ENCODE results near the gene CARMIL3. TPM values are rescaled to one million over a fixed set of nuclear protein-coding genes. Genes with fewer than 3 reads are reported as not detected.

CARMIL3 gene
- total and polyA plus RNA-seq, 2 of the 4 experiments (the other 2 are of a cell fraction): under 0.01 TPM; not detected in 1

GRCh38 chr14:24036169-24036962 is 15.4 kb upstream of the CARMIL3 start:
- Histone ChIP-seq H3K23ac (ENCODE audit: low read depth, low read length) (no peak overlapping the region), H3K27me3 (ENCODE audit: control insufficient read depth, insufficient read depth, low read length) (peaks cover under 1% of the 10 kb centered on the region; the same call in 1 of the 2 replicates), H2BK15ac (ENCODE audit: low read depth, low read length) (no peak overlapping the region), H3K14ac (replicated peaks; ENCODE audit: low read depth, low read length) (peak overlapping the region; percentile 15; the same call in 1 of the 2 replicates), H3K56ac (ENCODE audit: extremely low read depth, insufficient read depth, low read length) (no peak overlapping the region), H4K5ac (ENCODE audit: low read depth, low read length) (peak overlapping the region; percentile 21; the same call in 1 of the 2 replicates), H4K8ac (ENCODE audit: low read depth in 2 of 2, low read length in 2 of 2) (peak overlapping the region; percentile 24 to 76), H3K4ac (ENCODE audit: low read depth, low read length) (peak overlapping the region; percentile 44; the same call in 1 of the 2 replicates), H2AFZ (replicated peaks; ENCODE audit: low read length, poor library complexity) (peak overlapping the region; percentile 87), H3K9me1 (ENCODE audit: insufficient read depth, low read length) (no peaks in the 10 kb centered on the region), H3K18ac (ENCODE audit: low read depth, low read length) (no peak overlapping the region; the same call in 1 of the 2 replicates), H3K4me2 (ENCODE audit: low read depth, low read length) (peak overlapping the region; percentile 90), H2BK120ac (ENCODE audit: low read depth, low read length) (no peak overlapping the region), H2AK9ac (replicated peaks; ENCODE audit: low read depth, low read length, poor library complexity) (peak overlapping the region; percentile 42), H2BK20ac (ENCODE audit: low read depth, low read length) (no peak overlapping the region), H3K9me3 (ENCODE audit: control insufficient read depth, insufficient read depth, low read length) (peaks cover 3% of the 10 kb centered on the region; the same call in 1 of the 2 replicates), H3K4me3 (ENCODE audit: insufficient read depth, low read depth, low read length) (peak overlapping the region; percentile 55), H2BK5ac (ENCODE audit: low read depth, low read length, poor library complexity, severe bottlenecking) (no peak overlapping the region), H3K9ac (ENCODE audit: low read depth, low read length) (peak overlapping the region; percentile 60), H4K91ac (ENCODE audit: insufficient read depth, low read depth, low read length) (0 out of 2 replicates have a peak overlapping the region, but pooled peaks have one; percentile 38), H4K20me1 (ENCODE audit: insufficient read depth, low read length) (no peaks in the 10 kb centered on the region), H3K4me1 (ENCODE audit: control insufficient read depth, insufficient read depth, low read length) (no peaks in the 10 kb centered on the region), H3K27ac (ENCODE audit: insufficient read depth, low read length) (peak overlapping the region; percentile 37), H3K79me1 (ENCODE audit: low read depth in 1 of 2, low read length in 2 of 2) (no peaks in the 10 kb centered on the region), H3K36me3 (ENCODE audit: control insufficient read depth, insufficient read depth, low read length) (no peaks in the 10 kb centered on the region), H2AK5ac (ENCODE audit: low read depth, low read length) (no peak overlapping the region)
- dilution Hi-C loops (cut with HindIII; ENCODE audit: low sequenced_read_pairs, unreplicated experiment): no loop called here
- ChIA-PET POLR2A (ENCODE audit: unreplicated experiment) (interaction anchor here (0.6 kb wide), 1 partner anchor 826 kb away, joined by 4 read pairs; no protein-coding TSS in a partner anchor), CTCF (interaction anchor here (0.9 to 1.0 kb wide), 2 partner anchors 59 to 126 kb away, joined by 3 to 4 read pairs; no protein-coding TSS in a partner anchor)
- DNase-seq (peak; percentile 49), ATAC-seq (ENCODE audit: low read depth) (peak; percentile 94)
- WGBS, 2 experiments (ENCODE audit: extremely low coverage in 2 of 2, insufficient read length in 1 of 2): 1% methylated on average over 24 of the region's 50 CpGs; no CpG with 5 or more reads in 1 of the 2 experiments
- intact Hi-C loops (cut with micrococcal nuclease): loop anchor here (1.0 kb wide), 1 partner anchor 22 kb away; no protein-coding TSS in a partner anchor
- no TSS peak for BruUV-seq (replicated peaks)
- in situ Hi-C loops (cut with MboI; ENCODE audit: low sequenced_read_pairs): loop anchor here (10.0 kb wide), 1 partner anchor 52 kb away; the partner anchor contains the start of gene DHRS4L2
- TF ChIP-seq, protein P1, sequence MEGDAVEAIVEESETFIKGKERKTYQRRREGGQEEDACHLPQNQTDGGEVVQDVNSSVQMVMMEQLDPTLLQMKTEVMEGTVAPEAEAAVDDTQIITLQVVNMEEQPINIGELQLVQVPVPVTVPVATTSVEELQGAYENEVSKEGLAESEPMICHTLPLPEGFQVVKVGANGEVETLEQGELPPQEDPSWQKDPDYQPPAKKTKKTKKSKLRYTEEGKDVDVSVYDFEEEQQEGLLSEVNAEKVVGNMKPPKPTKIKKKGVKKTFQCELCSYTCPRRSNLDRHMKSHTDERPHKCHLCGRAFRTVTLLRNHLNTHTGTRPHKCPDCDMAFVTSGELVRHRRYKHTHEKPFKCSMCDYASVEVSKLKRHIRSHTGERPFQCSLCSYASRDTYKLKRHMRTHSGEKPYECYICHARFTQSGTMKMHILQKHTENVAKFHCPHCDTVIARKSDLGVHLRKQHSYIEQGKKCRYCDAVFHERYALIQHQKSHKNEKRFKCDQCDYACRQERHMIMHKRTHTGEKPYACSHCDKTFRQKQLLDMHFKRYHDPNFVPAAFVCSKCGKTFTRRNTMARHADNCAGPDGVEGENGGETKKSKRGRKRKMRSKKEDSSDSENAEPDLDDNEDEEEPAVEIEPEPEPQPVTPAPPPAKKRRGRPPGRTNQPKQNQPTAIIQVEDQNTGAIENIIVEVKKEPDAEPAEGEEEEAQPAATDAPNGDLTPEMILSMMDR (conservative IDR thresholded peaks at IDR 0.05; ENCODE audit: low read depth, low read length): peak; percentile 67
- no peak for TF ChIP-seq MXI1 (IDR thresholded peaks at IDR 0.05; ENCODE audit: borderline replicate concordance, low read depth, low read length)
- no peak for TF ChIP-seq MAFK (IDR thresholded peaks at IDR 0.05; ENCODE audit: low read depth, low read length)
- no peak for TF ChIP-seq RCOR1 (IDR thresholded peaks at IDR 0.05; ENCODE audit: insufficient replicate concordance, low read length)
- TF ChIP-seq RFX5 (IDR thresholded peaks at IDR 0.05; ENCODE audit: low read depth, low read length): no peak
- no peak for TF ChIP-seq NFE2L2 (IDR thresholded peaks at IDR 0.05; ENCODE audit: low read depth, low read length)
- peak; percentile 35; the same call in 1 of the 2 replicates for TF ChIP-seq SMC3 (IDR thresholded peaks at IDR 0.05; ENCODE audit: low read depth, low read length)
- TF ChIP-seq MAZ (IDR thresholded peaks at IDR 0.05; ENCODE audit: borderline replicate concordance, low read depth, low read length): peak; percentile 63; the same call in 1 of the 2 replicates
- TF ChIP-seq FOS (IDR thresholded peaks at IDR 0.05; ENCODE audit: low read depth, low read length): no peak
- no peak for TF ChIP-seq BHLHE40 (IDR thresholded peaks at IDR 0.05; ENCODE audit: low read depth, low read length)
- no peak for TF ChIP-seq CHD1 (IDR thresholded peaks at IDR 0.05; ENCODE audit: low read depth, low read length)
- TF ChIP-seq USF2 (IDR thresholded peaks at IDR 0.05; ENCODE audit: low read depth, low read length): no peak
- TF ChIP-seq POLR2A (IDR thresholded peaks at IDR 0.05; ENCODE audit: low read depth, low read length): no peak

All from IMR-90 (cell line).